HG02678 (cell line): ENCODE results near the gene IGSF21.

ENCODE experiments used
- ATAC-seq: cut with Tn5 transposase; IDR thresholded peaks from one replicate; pipeline ENCODE4 v1.9.1; 2021; ENCODE audit warnings: mild to moderate bottlenecking, moderate library complexity; ENCODE audit not compliant: unreplicated experiment

Gene IGSF21

DNA sequence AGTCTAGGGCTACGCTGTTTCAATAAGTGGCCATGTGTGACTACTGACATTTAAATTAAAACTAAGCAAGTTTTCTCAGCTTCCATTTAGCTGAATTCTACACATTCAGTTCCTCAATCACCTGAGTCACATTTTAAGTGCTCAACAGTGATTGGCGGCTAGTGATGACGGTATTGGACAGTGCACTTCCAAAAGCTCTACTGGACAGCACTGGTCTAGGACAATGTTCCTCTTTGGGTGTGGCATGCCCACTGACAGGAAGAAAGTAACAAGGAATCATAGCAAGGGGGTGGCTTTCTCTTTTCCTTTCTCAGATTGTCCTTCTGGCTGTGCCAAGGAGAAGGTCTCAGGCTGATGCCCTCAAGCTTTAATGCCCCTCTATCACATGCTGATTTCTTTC, 11.7 kb downstream of the IGSF21 start:
- ATAC-seq: no peak

- ATAC-seq: no peak
Observed at GRCh38 chr1:18119771-18120377, 12.3 kb downstream of the IGSF21 start.

GRCh38 chr1:18120638-18121037, 13.0 kb downstream of the IGSF21 start:
- ATAC-seq: no peak

DNA sequence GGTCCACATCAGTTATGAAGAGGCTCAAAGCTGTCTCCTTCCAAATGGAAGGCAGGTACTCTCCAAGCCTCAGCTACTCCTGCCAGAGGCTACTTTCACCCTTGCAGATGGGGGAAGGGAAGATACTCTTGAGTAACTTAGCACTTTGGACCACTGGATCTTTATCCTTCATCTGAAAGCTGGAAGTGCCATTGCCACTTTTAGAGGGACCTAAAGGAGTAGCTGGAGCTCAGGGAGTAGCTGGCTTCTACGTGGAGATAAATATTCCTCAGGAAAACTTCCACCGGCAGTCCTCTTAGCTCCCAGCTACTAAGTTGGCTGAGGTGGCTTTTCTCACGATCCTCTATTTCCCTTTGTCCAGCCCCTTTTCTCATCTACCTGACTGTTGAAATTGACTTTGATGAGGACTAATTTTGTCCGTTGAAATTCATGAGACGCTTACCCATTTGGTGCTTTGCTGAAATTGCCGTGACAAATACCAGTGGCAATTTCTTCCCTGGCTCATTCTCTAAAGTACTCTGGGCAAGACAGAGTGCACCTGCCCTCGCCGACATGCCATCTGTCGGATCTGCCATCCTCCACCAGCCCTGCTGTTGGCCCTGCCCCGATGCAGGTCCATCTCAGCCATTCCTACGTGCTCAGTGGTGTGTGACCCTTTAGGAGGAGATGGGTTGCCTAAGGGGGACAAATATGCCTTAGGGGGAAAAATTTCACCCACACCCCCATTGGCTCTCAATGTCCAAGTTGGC, 13.6 kb downstream of the IGSF21 start:
- ATAC-seq: no peak

- ATAC-seq: no peak
Observed at GRCh38 chr1:18123467-18123992, 15.9 kb downstream of the IGSF21 start.

- ATAC-seq: no peak
Observed at GRCh38 chr1:18124977-18125376, 17.4 kb downstream of the IGSF21 start.

DNA sequence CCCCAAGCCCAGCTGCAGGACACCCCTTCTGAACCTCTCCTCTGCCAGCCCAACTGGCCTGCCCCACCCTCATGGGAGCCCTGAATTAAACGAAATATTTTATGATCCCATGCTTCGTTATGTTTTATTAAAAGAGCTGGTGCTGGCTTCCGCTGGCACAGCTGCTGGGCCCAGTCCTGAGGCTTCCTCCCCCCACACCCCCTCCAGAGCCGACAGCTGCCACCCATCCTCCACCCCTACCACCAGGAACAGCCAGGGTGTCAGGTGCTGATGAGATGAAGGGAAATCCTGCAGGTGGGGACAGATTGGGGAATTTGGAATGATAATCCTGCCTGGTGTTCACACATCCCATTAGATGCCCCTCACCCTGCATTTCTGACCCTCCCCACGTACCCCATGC, 19.0 kb downstream of the IGSF21 start:
- ATAC-seq: no peak

DNA sequence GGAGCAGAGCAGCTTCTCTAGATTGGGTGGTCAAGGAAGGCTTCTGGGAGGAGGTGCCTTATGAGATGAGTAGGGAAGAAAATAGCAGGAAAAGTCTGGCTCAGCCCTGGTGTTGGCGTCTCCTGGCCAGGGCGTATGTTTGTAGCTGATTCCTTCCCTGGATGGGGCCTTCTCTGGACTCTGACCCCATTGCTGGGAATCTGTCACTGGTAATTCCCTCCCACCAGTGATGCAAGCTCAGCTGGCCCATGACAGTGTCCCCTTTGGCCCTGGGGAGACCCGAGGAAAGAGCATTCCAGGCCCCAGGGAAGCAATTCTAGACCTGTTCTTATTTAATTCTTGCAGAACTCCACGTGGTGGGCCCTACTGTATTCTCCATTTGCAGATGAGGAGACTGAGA, 20.7 kb downstream of the IGSF21 start:
- ATAC-seq: no peak

DNA sequence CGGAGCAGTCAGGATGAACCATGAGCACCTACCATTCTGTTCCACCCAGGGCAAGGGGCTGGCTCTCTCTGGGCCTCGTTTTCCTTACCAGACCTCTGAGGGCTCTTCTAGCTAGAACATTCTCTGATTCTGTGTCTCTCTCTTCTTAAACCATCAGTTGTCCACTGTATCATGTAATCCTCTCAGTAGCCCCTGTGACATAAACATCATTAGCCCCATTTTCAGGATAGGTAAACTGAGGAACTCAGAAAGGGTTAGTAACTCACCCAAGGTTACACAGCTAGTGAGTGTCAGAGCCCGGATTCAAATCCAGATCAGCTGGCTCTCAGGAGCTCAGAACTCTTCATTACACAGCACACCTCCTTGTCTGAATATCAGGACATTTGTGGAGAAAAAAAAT, 22.8 kb downstream of the IGSF21 start:
- no peak for ATAC-seq

DNA sequence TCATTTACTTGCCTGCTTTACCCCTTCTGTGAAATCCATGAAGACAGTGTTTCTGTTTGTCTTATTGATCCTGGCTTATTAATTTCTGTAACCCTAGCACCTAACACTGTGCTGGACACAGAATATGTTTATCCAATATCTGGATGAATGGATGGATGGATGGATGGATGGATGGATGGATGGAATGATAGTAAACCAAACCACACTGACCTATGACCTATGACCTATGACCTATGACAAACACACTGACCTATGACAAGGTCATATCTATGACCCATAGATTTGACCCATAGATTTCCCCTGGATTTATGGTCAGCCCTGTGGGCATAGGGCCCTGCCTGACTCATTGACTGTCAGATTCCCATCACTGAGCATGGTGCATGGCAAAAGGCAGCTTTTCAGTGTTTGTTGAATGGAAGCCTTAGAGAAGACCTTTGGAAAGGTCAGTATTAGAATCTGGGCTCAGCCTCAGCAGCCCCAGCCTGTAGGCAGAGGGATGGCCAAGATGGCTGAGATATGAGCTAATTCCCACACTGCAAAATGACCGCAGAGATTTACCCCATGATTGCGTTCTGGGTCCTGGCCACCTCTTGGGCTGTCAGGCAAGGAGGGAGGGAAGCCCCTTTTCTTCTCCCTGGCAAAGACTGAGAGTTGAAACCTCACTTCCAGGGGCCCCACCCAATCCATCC, 24.6 kb downstream of the IGSF21 start:
- ATAC-seq: no peak

DNA sequence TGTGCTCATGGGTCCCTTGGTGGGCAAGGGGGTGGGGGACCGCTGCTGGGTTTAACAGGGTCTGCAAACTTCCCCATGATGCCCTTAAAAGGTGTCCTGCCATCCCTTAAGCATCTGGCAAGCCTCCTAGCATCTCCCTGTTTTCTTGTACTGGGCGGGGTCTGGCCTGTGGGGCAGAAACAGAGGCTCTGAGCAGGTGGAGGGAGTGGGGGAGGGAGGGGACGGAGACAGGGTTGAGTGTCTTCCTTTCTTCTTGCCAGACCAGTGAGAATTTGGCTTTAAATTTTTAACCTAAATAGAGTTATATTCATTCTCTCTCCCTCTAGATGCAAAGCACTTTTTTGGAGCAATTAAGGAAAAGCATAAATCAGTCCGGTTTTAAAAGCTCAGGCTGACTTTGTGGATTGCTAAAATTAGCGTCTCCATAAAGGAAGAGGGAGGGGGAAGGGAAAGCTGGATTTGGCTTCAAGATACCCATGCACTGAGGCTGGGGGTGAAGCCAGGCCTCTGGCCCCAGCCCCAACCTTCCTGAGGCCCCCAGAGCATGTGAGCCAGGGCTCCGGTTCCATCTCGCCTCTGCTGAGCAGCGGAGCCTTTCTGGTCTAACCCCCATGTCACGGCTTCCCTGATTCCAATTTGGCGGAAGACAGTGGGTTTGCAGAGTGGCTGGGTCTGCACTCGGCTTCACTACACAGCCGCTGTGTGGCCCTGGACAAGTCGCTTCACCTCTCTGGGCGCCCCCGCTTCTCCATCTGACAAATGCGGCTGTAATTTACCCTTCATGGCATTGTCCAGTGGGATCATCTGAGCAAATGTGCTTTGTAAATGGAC, 25.3 kb downstream of the IGSF21 start:
- ATAC-seq: no peak

GRCh38 chr1:18134324-18135046, 26.9 kb downstream of the IGSF21 start:
- no peak for ATAC-seq

DNA sequence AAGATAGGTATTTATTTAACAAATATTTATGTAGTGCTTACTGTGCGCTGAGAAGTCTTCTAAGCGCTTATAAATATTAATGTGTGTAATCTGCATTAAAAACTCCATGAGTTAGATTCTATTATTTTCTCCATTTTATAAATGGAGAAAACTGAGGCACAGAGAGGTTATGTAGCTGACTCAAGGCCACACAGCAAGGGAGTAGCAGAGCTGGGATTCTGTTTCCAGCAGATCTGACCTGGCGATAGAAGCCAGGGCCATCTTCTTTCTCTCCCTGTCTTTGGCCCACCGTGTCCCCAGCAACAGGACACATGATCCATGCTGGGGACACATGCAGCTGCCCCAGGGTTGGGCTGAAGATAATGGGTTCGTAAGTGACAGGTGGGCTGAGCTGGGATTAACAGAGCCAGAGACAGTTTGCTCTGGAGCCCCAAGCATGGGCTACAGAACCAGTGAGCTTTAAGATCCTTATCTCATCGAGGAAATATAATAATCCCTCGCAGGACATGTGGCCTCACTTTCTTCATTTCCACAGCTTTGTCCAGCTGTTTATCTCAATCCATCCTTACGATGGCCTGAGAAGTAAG, 30.3 kb downstream of the IGSF21 start:
- no peak for ATAC-seq

DNA sequence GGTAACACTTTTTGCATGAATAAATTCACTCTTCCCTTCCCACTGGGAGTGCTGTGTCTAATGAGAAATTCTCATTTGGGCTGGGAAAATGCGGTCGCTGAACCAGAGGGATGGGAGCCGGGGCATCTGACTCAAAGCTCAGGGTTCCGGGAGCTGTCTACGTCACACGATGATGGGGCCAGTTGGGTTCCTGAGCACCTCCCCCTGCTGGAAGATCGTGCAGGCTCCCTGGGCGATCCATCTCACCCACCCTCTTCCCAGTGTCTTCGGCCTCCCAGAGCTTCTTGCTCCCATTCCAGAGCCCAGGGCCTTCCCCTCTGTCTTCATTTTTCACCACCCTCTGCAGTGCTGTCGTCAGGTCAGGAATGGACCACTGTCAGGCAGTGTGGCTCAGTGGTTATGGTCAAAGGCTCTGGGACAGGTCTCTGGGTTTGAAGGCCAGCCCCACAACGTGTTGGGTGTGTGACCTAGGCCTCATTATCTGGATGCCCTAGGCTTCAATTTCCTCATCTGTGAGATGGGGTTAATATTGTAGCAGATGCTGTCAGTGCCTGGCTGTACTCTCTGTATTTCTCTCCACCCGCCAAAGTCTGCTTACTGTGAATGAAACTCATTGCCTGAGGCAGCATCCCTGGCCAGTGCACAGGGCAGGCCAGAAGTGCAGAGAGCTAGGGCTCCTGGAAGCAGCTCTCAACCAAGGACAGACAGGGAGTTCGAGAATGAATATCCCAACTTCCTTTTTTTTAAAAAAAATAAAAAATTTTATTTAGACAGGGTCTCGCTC, 31.8 kb downstream of the IGSF21 start:
- ATAC-seq: no peak

DNA sequence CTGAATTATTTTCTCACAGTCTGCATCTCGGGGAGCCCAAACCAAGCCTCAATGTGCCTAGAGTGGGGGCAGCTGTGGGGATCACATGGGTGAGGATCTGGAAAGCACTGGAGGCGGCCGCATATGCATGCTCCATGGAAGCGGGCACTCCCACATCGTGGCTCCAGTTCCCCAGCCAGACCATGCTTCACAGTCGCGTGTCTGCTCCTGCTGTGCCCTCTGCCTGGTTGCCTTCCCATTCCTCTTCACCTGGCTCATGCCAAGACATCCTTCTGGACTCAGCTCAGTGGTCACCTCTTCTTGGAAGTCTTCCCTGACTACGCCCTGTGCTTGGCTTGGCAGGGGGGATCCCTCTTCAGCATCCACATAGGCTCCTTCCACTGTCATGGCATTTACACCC, 32.8 kb downstream of the IGSF21 start:
- ATAC-seq: no peak

- no peak for ATAC-seq
Observed at GRCh38 chr1:18141661-18142060, 34.1 kb downstream of the IGSF21 start.

- no peak for ATAC-seq
Observed at GRCh38 chr1:18142471-18142870, 34.9 kb downstream of the IGSF21 start.

DNA sequence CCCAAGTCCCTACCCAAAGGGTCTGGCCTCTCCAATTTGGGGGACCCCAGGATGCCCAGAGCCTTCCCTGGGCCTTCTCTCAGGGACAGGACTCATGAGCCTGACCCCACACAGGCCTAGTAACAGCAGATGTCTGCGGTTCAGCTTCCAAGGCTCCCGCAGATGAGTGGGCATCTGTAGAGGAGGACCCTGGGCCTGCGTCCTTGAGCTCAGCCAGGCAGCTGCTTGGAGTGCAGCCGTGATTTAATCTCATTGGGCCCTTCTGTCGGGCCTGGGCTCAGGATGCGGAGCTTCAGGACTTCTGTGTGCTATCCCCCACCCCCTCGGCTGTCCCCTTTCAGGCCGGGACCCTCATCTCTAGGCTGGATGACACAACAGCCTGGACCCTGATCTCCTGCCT, 35.4 kb downstream of the IGSF21 start:
- no peak for ATAC-seq

DNA sequence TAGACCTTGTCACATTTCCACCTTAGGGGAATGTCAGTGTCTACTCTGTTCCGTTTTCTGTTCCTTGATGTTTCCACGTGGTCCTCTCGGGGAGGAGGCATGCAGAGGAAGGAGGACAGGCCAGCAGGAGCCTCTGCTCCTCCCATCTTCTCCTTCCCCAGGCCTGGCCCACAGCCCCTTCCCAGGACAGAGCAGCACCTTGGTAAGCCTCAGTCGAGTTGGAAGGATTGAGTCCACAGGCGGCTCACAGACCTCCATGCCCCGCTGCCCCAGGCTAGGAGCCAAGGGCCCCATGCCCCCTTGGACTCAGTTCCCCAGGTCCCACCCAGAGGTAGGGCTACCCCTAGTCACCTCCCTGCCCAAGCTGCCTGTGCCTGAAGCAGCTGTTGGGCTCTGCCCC, 36.5 kb downstream of the IGSF21 start:
- ATAC-seq: no peak
